Measurements from ENCODE around the gene TEAD3.

TEAD3 gene

DNA sequence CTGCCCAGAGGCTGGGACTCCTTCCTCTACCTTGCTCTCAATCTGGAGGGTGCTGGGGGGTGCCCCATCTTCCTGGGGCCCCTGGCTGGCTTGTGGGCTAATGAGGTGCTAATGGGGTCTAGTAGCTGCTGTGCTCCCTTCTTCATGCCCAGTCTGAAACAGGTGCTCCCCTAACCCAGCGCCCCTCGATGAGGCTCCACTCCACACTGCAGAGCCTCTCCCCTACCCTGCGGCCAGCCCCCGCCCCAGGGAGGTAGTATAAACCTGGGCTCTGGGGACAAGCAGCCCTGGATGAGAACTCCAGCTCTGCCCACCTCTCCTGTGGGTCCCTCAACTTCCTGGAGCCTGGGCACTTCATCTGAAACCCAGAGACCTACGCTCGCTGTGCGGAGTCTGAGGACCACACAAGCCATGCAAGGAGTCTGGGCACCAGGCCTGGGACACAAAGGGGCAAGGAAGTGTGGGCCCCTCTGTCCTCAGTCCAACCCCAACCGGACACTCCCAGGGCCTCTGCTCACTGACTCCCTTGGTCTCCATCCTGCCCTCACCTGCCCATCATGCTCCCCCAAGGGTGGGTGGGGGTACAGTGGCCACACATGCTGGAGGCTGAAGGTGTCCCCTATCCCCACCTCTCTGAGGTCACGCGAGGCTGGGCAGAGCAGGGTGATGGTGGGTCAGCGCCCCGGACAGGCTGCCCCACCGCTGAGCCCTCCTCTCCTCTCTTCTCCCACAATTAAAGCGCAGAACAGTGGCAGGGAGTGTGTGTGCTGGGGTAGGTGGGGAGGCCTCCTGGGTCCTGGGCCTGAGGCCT, 22.5 kb downstream of the TEAD3 start:
- DNase-seq: peak in 1 of 2 experiments; percentile 18

DNA sequence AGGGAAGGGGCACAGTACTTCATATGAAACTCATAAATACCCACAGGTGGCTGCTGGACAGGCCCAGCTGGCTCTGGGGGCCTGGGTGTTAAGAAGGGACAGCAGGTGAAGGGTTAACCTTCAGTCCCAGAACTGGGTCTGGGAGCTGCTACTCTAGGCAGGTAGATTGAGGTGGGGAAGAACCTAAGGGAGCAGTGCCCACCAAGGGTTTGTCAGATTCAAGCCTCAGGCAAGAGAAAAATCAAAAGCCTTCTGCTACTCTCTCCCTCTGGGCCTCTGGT, 23.1 kb downstream of the TEAD3 start:
- DNase-seq: no peak

DNA sequence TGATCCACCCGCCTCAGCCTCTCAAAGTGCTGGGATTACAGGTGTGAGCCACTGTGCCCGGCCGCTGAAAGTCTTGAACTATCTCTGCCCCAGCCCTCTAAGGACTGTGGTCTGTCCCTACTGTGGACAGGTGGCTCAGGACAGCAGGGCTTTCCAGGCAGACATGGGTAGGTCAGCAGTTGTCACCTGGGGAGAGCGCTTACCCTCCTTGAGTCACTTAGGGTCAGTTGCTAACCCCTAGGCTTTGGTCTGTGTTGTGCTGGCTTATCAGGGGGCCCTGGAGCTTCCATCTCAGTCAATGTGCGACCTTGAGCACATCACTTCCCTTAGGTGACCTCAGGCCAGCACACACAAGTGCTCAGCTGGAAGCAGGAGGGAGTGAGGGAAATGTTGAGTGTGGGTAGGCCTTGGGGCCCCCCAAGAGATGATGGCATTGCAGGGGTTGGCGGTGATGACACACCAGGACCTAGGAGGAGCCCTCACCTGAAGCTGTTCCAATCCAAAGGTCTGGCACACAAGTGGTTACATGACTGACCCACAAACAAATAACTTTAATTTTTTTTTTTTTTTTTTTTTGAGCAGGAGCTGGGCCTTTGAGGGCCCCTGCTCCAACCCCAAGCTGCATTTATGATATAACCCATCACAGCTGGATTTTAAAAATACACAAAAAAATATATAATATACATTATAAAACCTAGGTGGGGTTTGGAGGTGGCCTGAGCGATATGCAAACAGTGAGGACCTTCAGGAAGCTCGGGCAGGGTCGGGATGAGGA, 23.6 kb downstream of the TEAD3 start:
- DNase-seq: peak in 1 of 2 experiments; percentile 16

DNA sequence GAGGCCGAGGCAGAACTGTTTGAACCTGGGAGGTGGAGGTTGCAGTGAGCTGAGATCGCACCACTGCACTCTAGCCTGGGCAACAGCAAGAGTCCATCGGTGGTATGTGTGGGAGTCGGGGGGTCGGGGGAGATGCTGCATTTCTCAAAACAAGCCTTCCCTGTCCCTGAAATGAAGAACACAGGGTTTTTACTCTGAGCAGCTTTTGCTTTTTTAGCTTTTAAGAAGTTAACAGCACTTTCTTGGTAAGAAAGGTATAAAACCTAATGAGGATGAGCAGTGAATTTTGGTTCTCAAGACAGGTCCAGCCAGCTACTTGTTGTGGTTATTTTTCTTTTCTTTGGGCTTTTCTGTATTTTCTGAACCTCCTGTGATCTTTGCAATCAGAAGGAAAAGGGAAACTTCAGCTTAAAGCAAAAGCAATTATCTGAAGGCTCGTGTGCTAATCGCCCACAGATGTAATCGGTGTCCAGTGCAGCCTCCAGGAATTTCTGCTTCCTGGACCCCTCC, 25.0 kb downstream of the TEAD3 start:
- no peak for DNase-seq

DNA sequence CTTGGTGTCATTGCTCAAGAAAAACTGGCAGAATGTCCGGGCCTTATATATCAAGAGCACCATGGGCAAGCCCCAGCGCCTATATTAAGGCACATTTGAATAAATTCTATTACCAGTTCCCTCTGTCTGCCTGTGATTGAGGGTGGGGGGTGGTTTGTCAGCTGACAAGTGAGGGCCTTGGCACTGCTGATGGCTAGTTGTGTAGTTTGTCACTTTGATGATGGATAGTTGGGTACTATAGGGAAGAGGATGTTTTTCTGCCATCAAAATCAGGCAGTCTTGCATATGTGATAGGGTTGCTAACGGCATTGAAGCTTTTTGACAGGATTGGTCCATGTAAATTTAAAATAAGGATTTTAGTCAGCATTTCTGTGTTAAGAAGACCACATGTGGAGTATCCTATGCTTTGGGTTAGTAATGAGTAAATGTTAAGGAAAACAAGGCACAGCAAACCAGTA, 26.2 kb downstream of the TEAD3 start:
- DNase-seq: no peak

DNA sequence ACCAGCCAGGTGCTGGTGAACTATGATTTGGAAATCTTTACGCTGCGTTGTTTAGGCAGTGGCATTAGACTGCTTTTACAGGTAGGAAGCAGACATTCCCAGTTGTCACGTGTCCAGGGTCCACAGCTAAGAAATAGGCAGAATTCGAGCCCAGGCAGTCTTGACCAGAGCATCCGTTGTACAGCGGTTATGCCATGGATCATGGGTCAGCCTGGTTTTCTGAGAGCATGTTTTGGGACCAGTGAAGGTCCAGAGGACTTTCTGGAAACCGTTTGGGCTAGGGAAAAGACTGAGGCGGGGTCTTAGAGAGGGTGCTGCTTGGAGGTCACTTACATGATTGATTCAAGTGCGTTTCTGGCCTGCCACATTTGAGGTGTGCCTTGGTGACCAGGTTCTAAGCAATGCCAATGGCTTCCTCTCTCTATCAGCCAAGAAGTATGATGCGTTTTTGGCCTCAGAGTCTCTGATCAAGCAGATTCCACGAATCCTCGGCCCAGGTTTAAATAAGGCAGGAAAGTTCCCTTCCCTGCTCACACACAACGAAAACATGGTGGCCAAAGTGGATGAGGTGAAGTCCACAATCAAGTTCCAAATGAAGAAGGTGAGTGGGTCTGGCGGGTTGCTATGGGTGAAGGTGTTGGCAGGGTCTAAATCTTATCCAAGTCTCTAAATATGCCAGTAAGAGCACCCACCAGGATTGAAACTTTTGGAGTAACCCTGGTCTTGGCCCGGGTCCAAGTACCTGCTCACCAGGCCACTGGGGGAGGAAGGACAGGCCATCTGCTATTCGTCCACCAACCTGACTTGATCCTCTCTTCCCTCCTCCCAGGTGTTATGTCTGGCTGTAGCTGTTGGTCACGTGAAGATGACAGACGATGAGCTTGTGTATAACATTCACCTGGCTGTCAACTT, 26.9 kb downstream of the TEAD3 start:
- DNase-seq: no peak

DNA sequence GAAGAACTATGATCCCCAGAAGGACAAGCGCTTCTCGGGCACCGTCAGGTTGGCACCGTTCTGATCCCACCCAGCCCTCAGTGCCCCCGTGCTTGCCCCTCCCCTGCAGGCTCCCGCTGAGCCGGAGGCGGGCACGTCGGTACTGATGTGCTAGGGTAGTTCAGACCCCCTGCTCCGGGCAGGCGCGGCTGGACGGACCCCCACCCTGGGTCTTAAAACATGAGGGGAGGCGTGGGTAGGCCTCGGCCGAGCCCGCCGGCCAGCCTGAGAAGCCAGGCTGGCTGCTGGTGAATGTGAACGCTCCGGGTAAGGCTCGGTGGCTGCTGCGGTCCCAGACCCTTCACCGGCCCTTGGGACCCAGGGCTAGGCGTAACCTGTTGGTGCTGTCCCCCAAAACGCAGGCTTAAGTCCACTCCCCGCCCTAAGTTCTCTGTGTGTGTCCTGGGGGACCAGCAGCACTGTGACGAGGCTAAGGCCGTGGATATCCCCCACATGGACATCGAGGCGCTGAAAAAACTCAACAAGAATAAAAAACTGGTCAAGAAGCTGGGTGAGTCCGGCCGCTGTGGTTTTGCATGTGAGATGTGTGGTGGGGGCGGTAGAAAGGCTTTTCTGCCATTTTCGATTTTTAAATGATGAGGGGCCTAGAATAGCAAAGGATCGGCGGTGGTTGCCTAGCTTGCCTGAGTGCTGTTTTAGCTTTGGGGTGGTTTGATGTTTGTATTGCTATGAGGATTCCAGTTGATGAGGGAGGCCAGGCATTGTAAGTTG, 27.7 kb downstream of the TEAD3 start:
- DNase-seq: peak in 1 of 2 experiments; percentile 45

DNA sequence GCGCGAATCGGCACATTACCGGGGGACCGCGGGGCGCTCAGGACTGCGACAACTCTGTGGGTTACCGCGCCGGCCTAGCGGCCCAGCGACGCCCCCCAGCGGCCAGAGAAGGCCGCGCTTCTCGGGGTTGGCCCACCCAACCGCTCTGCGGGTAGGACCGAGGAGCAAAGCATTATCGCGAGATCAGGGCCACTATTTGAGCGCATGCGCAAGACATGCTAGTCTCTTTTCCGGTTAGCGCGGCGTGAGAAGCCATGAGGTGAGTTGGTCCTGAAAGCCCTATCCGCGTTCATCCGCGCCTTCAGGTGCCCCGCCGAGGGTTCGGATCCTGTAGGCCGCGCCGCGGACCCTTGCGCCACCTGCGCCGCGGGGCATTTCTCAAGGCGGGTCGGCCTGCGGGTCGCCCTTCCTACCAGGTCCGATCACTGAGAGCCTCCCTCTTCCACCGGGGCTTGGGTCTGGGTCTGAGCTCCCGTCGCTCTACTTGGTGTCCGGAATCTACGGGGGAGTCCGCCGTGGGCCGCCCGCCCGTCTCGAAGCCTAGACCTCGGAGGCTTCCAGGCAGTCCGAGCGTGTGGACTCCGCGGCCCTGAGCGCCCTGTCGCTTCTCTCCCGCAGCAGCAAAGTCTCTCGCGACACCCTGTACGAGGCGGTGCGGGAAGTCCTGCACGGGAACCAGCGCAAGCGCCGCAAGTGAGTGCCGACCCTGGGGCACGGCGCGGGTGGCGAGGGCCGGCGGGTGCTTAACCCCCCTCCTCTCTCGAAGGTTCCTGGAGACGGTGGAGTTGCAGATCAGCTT, 28.5 kb downstream of the TEAD3 start, which contains the start of gene RPL10A:
Gene RPL10A, plus strand, starts transcription at position 221 of the 799 bp plus-strand sequence. Its CDS starts 34 bp downstream, at position 255.
- peak; percentile 92 to 97 for DNase-seq

DNA sequence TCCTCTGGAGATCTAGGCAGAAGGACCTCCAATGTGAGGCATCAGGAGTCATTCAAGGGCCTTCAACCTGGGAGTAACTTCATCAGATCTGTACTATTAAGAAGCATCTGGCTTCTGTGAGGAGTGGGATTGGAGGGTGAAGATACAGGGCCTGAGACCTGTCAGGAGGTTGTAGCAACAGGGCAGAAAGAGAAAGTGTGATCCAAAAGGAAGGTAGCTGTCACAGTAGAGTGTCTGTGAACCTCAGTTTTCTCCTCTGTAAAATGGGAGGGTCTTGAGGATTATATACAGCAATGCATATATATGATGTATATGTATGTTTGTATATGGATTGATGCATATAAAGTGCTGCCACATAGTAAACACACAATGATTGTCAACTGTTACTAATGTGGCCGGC, 31.2 kb downstream of the TEAD3 start:
- DNase-seq: no peak

DNA sequence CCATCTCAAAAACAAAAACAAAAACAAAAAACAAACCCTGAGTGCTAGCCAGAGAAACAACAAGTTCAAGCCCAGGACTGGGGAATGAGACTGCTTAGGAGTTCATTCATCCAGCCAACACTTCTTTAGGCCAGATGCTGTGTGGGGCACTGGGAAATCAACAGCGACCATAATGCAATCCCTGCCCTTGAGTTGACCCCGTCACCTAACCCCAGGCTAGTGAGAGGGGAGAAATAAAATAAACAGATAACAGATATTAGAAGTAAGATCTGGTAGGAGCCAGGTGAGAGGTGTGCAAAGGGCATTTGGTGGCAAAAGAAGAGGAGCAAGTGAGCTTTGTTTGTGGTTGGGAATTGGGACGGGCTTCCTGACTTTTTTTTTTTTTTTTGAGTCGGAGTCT, 33.6 kb downstream of the TEAD3 start:
- no peak for DNase-seq

DNA sequence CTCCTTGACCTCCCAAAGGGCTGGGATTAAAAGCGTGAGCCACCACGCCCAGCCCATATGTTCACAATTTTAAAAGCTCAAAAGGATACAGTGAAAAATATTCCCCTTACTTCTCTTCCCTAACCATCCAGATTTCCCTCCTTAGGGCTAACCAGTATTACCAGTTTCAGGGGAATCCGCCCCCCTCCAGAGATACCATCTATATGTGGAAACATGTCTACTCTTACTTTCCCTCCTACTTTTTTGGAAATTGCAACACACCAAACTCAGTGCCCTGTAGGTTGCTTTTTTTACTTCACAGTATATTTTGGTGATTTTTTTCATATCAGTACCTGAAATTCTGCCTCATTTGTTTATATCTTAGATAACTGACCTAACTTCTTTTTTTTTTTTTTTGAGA, 35.6 kb downstream of the TEAD3 start:
- DNase-seq: no peak

DNA sequence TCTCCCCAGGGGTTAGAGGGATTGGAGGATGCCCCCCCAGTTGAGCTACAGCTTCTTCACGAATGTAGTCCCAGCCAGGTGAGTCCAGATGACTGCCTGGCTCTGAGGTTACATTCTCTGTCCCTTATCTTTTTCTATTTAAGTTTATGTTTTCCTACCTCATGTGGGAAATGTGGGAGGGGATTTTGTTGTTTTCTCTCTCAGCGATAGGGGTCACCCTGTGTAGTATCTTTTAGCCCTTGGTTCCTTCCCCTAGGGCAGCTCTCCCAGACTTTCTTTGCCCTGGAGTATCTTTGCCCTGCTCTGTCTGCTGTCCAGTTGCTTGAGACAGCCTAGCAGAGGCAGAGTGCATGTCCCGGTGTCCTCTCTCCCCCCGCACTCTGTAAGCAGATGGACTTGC, 39.0 kb downstream of the TEAD3 start:
- DNase-seq: no peak

DNA sequence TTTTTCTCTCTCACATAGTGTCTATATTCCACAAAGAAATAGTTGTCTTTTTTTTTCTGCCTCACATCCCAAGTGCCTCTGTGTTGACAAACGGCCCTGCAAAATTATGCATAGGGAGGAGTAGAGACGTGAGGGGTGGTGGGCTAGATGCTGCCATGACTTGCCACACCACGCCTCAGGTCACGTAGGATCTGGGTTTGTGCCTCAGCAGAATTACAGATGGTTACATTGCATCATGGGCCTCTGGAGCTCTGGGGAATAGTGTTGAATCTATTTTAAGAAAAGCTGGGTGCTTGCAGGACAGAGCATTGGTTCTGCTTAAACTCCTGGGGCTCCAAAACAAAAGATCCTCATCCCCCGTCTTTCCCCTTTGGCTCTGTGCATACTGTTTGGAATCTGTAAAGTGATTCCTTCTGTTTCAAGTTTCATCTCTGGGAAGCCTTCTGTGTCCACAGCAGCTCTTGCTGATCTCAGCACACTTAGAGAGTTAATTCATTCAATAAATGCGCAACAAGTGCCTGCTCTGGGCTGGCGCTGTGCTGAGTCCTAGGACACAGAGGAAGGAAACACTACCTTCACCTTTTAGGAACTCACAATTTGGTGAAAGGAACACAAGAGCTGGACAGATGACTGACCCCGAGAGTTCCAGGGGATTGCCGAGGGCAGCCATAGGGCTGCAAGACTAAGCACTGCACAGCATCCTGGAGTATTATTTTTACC, 42.3 kb downstream of the TEAD3 start:
- DNase-seq: no peak

DNA sequence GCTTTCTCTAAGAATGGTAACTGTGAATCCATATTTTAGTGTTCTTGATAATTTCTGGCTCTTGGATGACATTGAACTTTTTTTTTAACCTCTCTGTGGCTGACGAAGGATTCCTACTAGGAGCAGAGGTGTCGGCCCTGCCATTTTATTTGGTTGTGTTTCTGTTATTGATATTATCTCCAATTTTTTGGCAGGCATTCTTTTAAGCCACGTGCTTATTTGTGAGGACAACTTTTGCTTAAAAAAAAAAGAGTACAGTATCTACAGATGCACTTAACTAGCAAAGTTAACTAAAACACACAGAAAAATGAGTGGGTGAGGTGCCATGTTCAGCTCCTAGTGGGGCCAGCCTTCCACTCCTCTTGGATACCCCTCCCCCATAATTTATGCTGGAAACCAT, 43.6 kb downstream of the TEAD3 start:
- no peak for DNase-seq

DNA sequence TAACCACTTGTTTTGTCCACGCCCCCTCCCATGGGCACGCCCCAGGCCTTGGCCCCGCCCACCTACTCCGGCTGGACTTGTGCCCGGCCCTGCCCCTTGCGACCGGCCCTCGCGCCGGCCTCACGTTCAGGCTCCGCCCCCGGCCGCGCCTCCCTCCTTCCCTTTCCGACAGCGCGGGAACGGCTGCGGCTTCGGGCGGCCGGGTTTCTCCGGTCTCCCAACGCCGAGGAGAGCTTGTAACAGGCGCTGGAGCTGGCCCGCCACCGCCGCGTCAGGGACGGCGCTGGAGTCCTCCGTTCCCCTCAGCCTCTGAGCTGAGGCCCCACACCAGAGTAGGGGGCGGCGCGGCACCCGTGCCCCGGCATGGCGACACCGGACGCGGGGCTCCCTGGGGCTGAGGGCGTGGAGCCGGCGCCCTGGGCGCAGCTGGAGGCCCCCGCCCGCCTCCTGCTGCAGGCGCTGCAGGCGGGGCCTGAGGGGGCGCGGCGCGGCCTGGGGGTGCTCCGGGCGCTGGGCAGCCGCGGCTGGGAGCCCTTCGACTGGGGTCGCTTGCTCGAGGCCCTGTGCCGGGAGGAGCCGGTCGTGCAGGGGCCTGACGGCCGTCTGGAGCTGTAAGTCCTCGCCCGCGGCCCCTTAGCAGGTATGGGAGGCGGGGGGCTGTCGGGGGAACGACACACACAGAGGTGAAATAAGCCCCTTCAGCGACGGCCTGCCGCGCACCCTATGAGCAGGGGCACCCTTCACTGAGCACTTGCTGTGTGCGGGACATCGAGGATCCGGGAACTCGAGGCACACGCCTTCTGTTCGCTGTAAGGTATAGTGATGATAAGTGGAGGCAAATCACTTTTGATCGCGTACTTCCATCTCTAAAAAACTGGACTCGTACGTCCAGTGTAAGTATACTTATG, 44.4 kb downstream of the TEAD3 start, which contains the start of gene FANCE:
Gene FANCE, plus strand, starts transcription at position 156 of the 908 bp plus-strand sequence. Its CDS starts 208 bp downstream, at position 364.
- DNase-seq: peak; percentile 82 to 92

DNA sequence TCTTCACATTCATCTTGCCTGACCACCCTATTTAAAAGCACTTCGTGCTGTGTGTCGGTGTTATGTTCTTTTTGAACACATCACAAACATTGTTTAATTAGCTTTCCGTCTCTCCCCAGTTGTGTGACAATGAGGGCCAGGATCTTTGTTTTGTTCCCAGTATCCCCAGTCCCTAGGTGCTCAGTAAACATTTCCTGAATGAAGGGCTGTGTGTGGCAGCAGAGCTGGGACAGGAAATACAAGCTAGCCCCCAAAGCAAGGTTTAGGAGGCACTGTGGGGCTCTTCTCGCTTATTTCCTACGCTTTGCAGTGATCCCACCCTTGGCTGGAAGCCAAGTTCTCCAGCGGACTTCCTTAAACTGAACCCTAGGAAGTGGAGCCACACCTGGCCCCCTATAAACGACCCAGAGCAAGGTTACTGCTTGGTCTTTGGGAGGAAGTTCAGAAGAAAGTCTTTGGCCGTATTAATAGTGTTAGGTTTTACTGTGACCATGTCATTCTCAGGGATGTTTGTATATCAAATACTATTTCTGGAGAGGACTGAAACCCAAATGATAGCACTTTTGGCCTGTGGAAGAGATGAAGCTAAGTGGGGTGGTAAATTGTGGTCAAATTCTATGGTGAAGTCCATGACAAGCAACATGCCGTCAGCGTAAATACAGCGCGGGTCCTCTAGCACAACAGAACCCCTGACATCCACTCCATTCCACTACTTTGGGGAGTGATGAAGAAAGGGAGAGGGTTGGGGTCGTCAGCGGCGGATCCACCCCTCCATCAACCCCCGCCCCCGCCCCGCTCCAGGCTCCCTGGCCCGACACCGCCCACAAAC, 45.3 kb downstream of the TEAD3 start:
- no peak for DNase-seq

DNA sequence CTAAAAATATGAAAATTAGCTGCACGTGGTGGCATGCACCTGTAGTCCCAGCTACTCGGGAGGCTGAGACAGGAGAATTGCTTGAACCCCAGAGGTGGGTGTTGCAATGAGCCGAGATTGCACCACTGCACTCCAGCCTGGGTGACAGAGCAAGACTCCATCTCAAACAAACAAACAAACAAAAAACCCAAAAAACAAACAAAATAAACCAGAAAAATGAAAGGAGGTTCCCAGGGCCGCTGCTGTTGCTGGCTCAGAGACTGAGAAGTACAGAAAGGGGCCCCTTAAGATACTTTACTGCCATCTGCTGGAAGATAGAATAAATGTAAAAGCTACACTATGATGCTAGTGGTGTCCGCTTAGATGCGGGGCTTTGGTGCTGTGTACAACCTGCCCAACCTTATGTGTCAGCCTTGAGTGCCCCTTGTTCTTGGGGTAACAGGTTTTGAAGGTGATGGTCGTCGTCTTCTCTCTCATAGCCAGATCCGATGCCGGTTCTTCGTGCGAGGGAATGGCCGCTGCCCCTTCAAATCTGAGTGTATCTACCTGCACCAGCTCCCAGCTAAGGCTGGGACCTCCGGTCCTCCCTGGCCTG, 47.5 kb downstream of the TEAD3 start:
- DNase-seq: peak; percentile 15 to 18

DNA sequence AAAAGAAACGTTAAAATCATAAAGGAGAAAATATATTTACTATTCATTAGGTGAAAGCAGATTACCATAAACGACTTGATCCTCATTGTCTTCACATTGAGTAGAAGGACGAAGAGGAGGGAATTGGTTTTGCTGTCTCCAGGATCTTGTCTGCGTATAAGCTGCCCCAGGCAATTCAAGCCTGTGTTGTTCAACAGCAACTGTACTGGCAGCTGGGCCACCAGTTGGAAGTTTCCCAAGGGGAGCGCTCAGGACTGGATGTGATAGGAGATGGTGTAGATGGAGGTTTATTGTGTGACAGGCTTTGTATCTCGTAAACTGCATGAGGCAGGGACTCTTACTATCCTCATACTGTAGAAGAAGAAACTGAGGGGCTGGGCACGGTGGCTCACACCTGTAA, 48.7 kb downstream of the TEAD3 start:
- no peak for DNase-seq
